HG02798 (cell line): Measurements from ENCODE around the gene MDC1.

Experiments
- ATAC-seq: cut with Tn5 transposase; IDR thresholded peaks from one replicate; pipeline ENCODE4 v1.9.1; 2021; ENCODE audit warnings: mild to moderate bottlenecking; ENCODE audit not compliant: unreplicated experiment, poor library complexity

MDC1 gene

GRCh38 chr6:30748851-30749540 lies 31.9 kb upstream of the MDC1 start:
- ATAC-seq, result no peak

- no peak for ATAC-seq
Observed at GRCh38 chr6:30747902-30748769, 31.1 kb upstream of the MDC1 start.

GRCh38 chr6:30747300-30747687 lies 30.2 kb upstream of the MDC1 start:
- ATAC-seq, result no peak

GRCh38 chr6:30744054-30744805 lies 27.1 kb upstream of the MDC1 start, which contains the start of gene IER3:
Gene IER3 (minus strand): TSS chr6:30744547. CDS start chr6:30744518, 29 bp downstream.
- ATAC-seq, result peak; percentile 33

- peak; percentile 8 for ATAC-seq
Observed at GRCh38 chr6:30743099-30744053, 26.3 kb upstream of the MDC1 start.

- peak; percentile 79 for ATAC-seq
Observed at GRCh38 chr6:30742316-30743098, 25.4 kb upstream of the MDC1 start, which contains the start of gene FLOT1. Gene FLOT1 (minus strand): TSS chr6:30742687. CDS start chr6:30742189, 498 bp downstream.

GRCh38 chr6:30741789-30742315 lies 24.8 kb upstream of the MDC1 start:
- ATAC-seq, result no peak

- ATAC-seq, result no peak
Observed at GRCh38 chr6:30741063-30741779, 24.1 kb upstream of the MDC1 start.

- ATAC-seq, result no peak
Observed at GRCh38 chr6:30740540-30740870, 23.4 kb upstream of the MDC1 start.

- ATAC-seq, result no peak
Observed at GRCh38 chr6:30738532-30738931, 21.5 kb upstream of the MDC1 start.

- no peak for ATAC-seq
Observed at GRCh38 chr6:30735668-30736314, 18.7 kb upstream of the MDC1 start.

- ATAC-seq, result no peak
Observed at GRCh38 chr6:30732237-30732943, 15.3 kb upstream of the MDC1 start.

GRCh38 chr6:30730601-30731435 lies 13.7 kb upstream of the MDC1 start:
- peak; percentile 62 for ATAC-seq

GRCh38 chr6:30727920-30728553 lies 11.0 kb upstream of the MDC1 start:
- no peak for ATAC-seq

GRCh38 chr6:30726506-30727413 lies 9.7 kb upstream of the MDC1 start:
- ATAC-seq, result no peak
